ENCODE measurements around the gene LHFPL6. TPM values are rescaled to one million over a fixed set of nuclear protein-coding genes. Genes with fewer than 3 reads are reported as not detected.

Gene LHFPL6
- total RNA-seq, result 54.3 TPM
- long read RNA-seq, partial matches to known transcripts, result 2 of 7 reads
- long read RNA-seq, other reads (novel, unspliced or antisense), result 5 of 7 reads

GRCh38 chr13:39602614-39603366, at the start of gene LHFPL6:
LHFPL6 (minus strand) TSS chr13:39603193.
- ATAC-seq (peak; percentile 96), DNase-seq (peak; percentile 93)
- intact Hi-C loops (cut with micrococcal nuclease), result loop anchor here (5.0 kb wide), 2 partner anchors 185 to 330 kb away; no protein-coding TSS in a partner anchor

GRCh38 chr13:39646122-39646521, 43.1 kb upstream of the LHFPL6 start:
- intact Hi-C loops (cut with micrococcal nuclease), result no loop called here
- ATAC-seq (no peak), DNase-seq (no peak)

- intact Hi-C loops (cut with micrococcal nuclease), result no loop called here
- DNase-seq, result no peak
- ATAC-seq, result no peak
These were observed 38.7 kb upstream of the LHFPL6 start for GRCh38 chr13:39641645-39642044.

- ATAC-seq (no peak), DNase-seq (no peak)
- intact Hi-C loops (cut with micrococcal nuclease), result no loop called here
These were observed 34.9 kb upstream of the LHFPL6 start for GRCh38 chr13:39637890-39638289.

GRCh38 chr13:39635564-39635963, 32.6 kb upstream of the LHFPL6 start:
- ATAC-seq (no peak), DNase-seq (no peak)
- intact Hi-C loops (cut with micrococcal nuclease), result no loop called here

- DNase-seq (no peak), ATAC-seq (no peak)
- intact Hi-C loops (cut with micrococcal nuclease), result no loop called here
These were observed 30.0 kb upstream of the LHFPL6 start for GRCh38 chr13:39632994-39633393.

- no peak for DNase-seq
- ATAC-seq, result no peak
- intact Hi-C loops (cut with micrococcal nuclease), result no loop called here
These were observed 28.3 kb upstream of the LHFPL6 start for GRCh38 chr13:39631307-39631706.

- DNase-seq (no peak), ATAC-seq (no peak)
- intact Hi-C loops (cut with micrococcal nuclease), result no loop called here
These were observed 20.5 kb upstream of the LHFPL6 start for GRCh38 chr13:39623466-39623865.

GRCh38 chr13:39618561-39618960, 15.6 kb upstream of the LHFPL6 start:
- intact Hi-C loops (cut with micrococcal nuclease), result loop anchor here (5.0 kb wide), 3 partner anchors 346 to 566 kb away; no protein-coding TSS in a partner anchor
- ATAC-seq (no peak), DNase-seq (no peak)

GRCh38 chr13:39616087-39616694, 13.2 kb upstream of the LHFPL6 start:
- ATAC-seq (peak; percentile 87), DNase-seq (no peak)
- intact Hi-C loops (cut with micrococcal nuclease), result loop anchor here (5.0 kb wide), 3 partner anchors 344 to 564 kb away; no protein-coding TSS in a partner anchor

GRCh38 chr13:39612023-39612637, 9.1 kb upstream of the LHFPL6 start:
- peak; percentile 64 for ATAC-seq
- peak; percentile 40 for DNase-seq
- intact Hi-C loops (cut with micrococcal nuclease), result loop anchor here (5.0 kb wide), 1 partner anchor 350 kb away; no protein-coding TSS in a partner anchor

- ATAC-seq, result no peak
- no peak for DNase-seq
- intact Hi-C loops (cut with micrococcal nuclease), result no loop called here
These were observed 4.9 kb upstream of the LHFPL6 start for GRCh38 chr13:39607876-39608275.

- DNase-seq (no peak), ATAC-seq (no peak)
- intact Hi-C loops (cut with micrococcal nuclease), result no loop called here
These were observed 2.8 kb upstream of the LHFPL6 start for GRCh38 chr13:39605677-39606320.

GRCh38 chr13:39604756-39605155, 1.8 kb upstream of the LHFPL6 start:
- DNase-seq, result no peak
- ATAC-seq, result no peak
- intact Hi-C loops (cut with micrococcal nuclease), result loop anchor here (5.0 kb wide), 2 partner anchors 187 to 332 kb away; no protein-coding TSS in a partner anchor

GRCh38 chr13:39603424-39603947, 493 bp upstream of the LHFPL6 start:
- ATAC-seq, result peak; percentile 44
- intact Hi-C loops (cut with micrococcal nuclease), result loop anchor here (5.0 kb wide), 2 partner anchors 186 to 331 kb away; no protein-coding TSS in a partner anchor
- peak; percentile 44 for DNase-seq

GRCh38 chr13:39602277-39602613, 748 bp downstream of the LHFPL6 start:
- ATAC-seq (no peak), DNase-seq (no peak)
- intact Hi-C loops (cut with micrococcal nuclease), result loop anchor here (5.0 kb wide), 2 partner anchors 185 to 330 kb away; no protein-coding TSS in a partner anchor

- intact Hi-C loops (cut with micrococcal nuclease), result loop anchor here (5.0 kb wide), 2 partner anchors 184 to 329 kb away; no protein-coding TSS in a partner anchor
- DNase-seq, result no peak
- no peak for ATAC-seq
These were observed 1.4 kb downstream of the LHFPL6 start for GRCh38 chr13:39601636-39602035.

- intact Hi-C loops (cut with micrococcal nuclease), result loop anchor here (5.0 kb wide), 2 partner anchors 183 to 328 kb away; no protein-coding TSS in a partner anchor
- ATAC-seq (peak; percentile 61), DNase-seq (peak; percentile 72)
These were observed 2.2 kb downstream of the LHFPL6 start for GRCh38 chr13:39600766-39601165.

GRCh38 chr13:39599842-39600241, 3.2 kb downstream of the LHFPL6 start:
- ATAC-seq (no peak), DNase-seq (no peak)
- intact Hi-C loops (cut with micrococcal nuclease), result loop anchor here (5.0 kb wide), 2 partner anchors 183 to 328 kb away; no protein-coding TSS in a partner anchor

Data from left ventricle myocardium superior (tissue), 1 donor.